Stimulated activated CD8-positive, alpha-beta memory T cell treated with anti-CD3 and anti-CD28 coated beads, Interleukin-7, amount 100 ng/mL, for 4 hours (primary cell): ENCODE measurements around the gene HMGN4.

Source experiments
- DNase-seq, 2 donors: peaks; one replicate each; pipeline ENCODE4 v3.0.0-alpha.2; 2020; ENCODE audit warnings: low read depth in 2 of 2

The HMGN4 gene

GRCh38 chr6:26577720-26578072 lies 39.5 kb downstream of the HMGN4 start:
- DNase-seq = no peak

- DNase-seq = no peak
Measured at GRCh38 chr6:26578279-26578678, 40.1 kb downstream of the HMGN4 start.

- DNase-seq = no peak
Measured at GRCh38 chr6:26578741-26579140, 40.6 kb downstream of the HMGN4 start.

GRCh38 chr6:26581164-26581915 lies 43.2 kb downstream of the HMGN4 start:
- no peak for DNase-seq

- DNase-seq = no peak
Measured at GRCh38 chr6:26588965-26589364, 50.8 kb downstream of the HMGN4 start.

GRCh38 chr6:26592649-26593048 lies 54.5 kb downstream of the HMGN4 start:
- no peak for DNase-seq

GRCh38 chr6:26593278-26594130 lies 55.3 kb downstream of the HMGN4 start:
- no peak for DNase-seq

- no peak for DNase-seq
Measured at GRCh38 chr6:26594131-26594498, 55.9 kb downstream of the HMGN4 start.

GRCh38 chr6:26594730-26595632 lies 56.8 kb downstream of the HMGN4 start:
- no peak for DNase-seq

- DNase-seq = peak; percentile 63 to 79
Measured at GRCh38 chr6:26595669-26596269, 57.6 kb downstream of the HMGN4 start.
